ENCODE data around the gene KRTAP2-2.
"Not testable (repeated sequence)": the region's sequence is repeated elsewhere in the genome, so short reads cannot be mapped to it uniquely, and the experiment has no call there.

The KRTAP2-2 gene

DNA sequence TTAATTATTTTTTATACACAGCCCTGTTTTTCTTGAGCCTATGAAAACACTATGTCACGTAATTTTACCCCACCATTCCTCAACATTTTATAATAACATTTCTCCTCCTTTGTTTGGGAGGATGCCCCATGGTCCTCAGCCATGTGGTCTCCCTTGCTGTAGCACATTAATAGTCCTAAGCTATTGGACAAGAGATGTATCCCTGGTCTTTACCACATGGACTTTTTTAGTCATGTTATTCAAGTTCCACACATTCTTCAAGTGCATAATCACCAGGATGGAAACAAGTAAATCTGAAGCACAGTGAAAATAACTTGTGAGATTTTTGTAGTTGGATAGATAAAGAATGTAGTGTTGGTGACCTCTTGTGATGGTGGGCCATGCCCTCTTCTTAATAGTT lies 6.9 kb upstream of the KRTAP2-2 start:
- H3K4me3 ChIP-seq = no peak overlapping the region
- H3K4me2 ChIP-seq = no peak overlapping the region
- no peaks in the 10 kb centered on the region for H3K36me3 ChIP-seq
- 0 out of 2 replicates have a peak, but pooled peaks cover 6% of the 10 kb centered on the region for H3K9me3 ChIP-seq
- no peak overlapping the region for H3K9ac ChIP-seq
- no peaks in the 10 kb centered on the region for H3K4me1 ChIP-seq
- no peak overlapping the region for H3K27ac ChIP-seq
- no peaks in the 10 kb centered on the region for H4K20me1 ChIP-seq
- no peaks in the 10 kb centered on the region for H3K27me3 ChIP-seq
- TF ChIP-seq Cebpa-rat (IDR thresholded peaks at IDR 0.05) = no peak

DNA sequence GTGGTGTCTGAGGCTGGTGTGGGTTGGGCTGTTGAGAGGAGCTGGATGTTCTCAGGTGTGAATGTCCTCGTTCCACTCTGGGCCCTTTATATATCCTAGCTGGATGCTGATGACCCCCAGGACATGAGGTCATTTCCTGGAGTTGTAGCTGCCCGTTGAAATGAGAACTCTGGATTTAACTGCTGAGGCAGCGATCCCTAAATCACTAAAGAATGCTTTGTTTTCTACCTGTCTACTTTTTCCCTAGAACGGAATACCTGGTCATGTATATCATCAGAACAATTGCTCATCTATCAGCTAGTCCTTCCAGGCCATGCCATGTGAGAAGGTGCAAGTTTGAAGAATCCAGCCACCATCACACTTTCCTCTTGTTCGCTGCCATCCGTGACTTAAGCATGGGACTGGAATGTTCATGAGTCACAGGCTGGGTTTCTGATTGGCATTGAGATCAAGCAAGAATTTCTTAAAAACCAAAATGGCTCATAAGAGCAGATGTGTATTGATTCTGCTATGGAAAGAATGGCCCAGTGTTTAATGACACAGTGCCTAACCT lies 5.1 kb upstream of the KRTAP2-2 start, which contains the start of gene KRTAP2-3:
Gene KRTAP2-3 (minus strand): TSS at position 63 of the 553 bp plus-strand sequence. CDS start 64 bp downstream, outside the sequence.
- Histone ChIP-seq H3K36me3 (no peaks in the 10 kb centered on the region), H3K9me3 (0 out of 2 replicates have a peak, but pooled peaks cover 6% of the 10 kb centered on the region), H3K9ac (no peak within 1 kb of the TSS), H3K4me3 (no peak within 1 kb of the TSS), H4K20me1 (no peaks in the 10 kb centered on the region), H3K4me2 (no peak within 1 kb of the TSS), H3K27me3 (no peaks in the 10 kb centered on the region), H3K27ac (no peak within 1 kb of the TSS), H3K4me1 (no peaks in the 10 kb centered on the region)
- no peak for TF ChIP-seq Cebpa-rat (IDR thresholded peaks at IDR 0.05)

- H3K27ac ChIP-seq, H3K4me3 ChIP-seq, H3K27me3 ChIP-seq, H3K9me3 ChIP-seq, H4K20me1 ChIP-seq, H3K4me1 ChIP-seq, H3K9ac ChIP-seq, H3K36me3 ChIP-seq, H3K4me2 ChIP-seq: not testable (repeated sequence)
These were observed 4.4 kb upstream of the KRTAP2-2 start for GRCh38 chr17:41059276-41060051.

DNA sequence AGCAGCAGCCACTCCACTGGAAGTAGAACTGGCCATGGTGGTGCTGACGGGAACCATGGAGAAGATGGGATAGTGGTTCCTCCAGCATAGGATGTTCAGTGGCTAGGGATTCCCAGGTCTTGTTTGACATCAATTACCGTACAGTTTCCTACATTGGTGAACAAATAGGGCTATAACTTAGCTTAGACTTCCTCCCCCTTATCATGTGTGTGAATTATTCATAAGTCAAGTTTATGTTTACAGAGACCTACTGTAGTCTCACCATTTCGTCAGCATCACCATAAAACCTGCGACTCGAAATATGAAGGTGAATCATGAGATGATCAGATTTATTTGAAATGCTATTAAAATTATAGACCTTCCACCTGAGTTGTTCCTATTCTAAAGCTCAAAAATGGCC lies 3.7 kb upstream of the KRTAP2-2 start:
- H4K20me1 ChIP-seq = no peaks in the 10 kb centered on the region
- no peak overlapping the region for H3K27ac ChIP-seq
- H3K4me3 ChIP-seq = no peak overlapping the region
- no peak overlapping the region for H3K9ac ChIP-seq
- H3K4me2 ChIP-seq = no peak overlapping the region
- H3K4me1 ChIP-seq = no peaks in the 10 kb centered on the region
- H3K36me3 ChIP-seq = no peaks in the 10 kb centered on the region
- no peak for TF ChIP-seq Cebpa-rat (IDR thresholded peaks at IDR 0.05)
- 0 out of 2 replicates have a peak, but pooled peaks cover 6% of the 10 kb centered on the region for H3K9me3 ChIP-seq
- H3K27me3 ChIP-seq = no peaks in the 10 kb centered on the region

DNA sequence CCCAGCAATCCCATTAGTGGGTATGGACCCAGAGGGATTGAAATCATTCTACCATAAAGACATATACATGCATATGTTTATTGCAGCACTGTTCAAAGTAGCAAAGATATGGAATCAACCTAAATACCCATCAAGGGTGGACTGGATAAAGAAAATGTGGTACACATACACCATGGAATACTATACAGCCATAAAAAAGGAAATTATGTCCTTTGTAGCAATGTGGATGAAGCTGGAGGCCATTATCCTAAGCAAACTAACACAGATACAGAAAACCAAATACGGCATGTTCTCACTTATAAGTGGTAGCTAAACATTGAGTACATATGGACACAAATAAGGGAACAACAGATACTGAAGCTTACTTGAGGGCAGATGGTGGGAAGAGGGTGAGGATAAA lies 2.5 kb upstream of the KRTAP2-2 start:
- H3K36me3 ChIP-seq = no peaks in the 10 kb centered on the region
- H3K4me3 ChIP-seq = no peak overlapping the region
- H3K9me3 ChIP-seq = peaks cover 6% of the 10 kb centered on the region; the same call in 1 of the 2 replicates
- H3K4me2 ChIP-seq = no peak overlapping the region
- TF ChIP-seq Cebpa-rat (IDR thresholded peaks at IDR 0.05) = no peak
- no peaks in the 10 kb centered on the region for H3K27me3 ChIP-seq
- H3K27ac ChIP-seq = no peak overlapping the region
- no peaks in the 10 kb centered on the region for H3K4me1 ChIP-seq
- H3K9ac ChIP-seq = no peak overlapping the region
- no peaks in the 10 kb centered on the region for H4K20me1 ChIP-seq

DNA sequence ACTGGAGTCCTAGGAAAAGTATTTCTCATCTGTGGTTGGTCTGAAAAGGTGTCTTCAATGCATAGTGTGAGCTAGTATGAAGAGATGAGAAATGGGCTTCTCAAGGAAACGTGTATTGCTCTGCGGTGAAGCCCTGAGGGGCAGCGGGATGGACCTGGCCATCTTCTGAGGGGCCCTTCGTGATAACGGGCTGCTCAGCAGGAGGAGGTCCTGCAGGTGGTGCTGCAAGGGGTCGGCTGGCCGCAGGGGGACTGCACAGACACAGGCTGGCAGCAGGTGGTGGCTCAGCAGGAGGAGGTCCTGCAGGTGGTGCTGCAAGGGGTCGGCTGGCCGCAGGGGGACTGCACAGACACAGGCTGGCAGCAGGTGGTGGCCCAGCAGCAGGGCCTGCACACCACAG lies 474 bp downstream of the KRTAP2-2 start:
- H3K9ac ChIP-seq, H4K20me1 ChIP-seq, H3K9me3 ChIP-seq, H3K27me3 ChIP-seq, H3K4me3 ChIP-seq, H3K4me2 ChIP-seq, H3K4me1 ChIP-seq, H3K27ac ChIP-seq, H3K36me3 ChIP-seq: not testable (repeated sequence)

DNA sequence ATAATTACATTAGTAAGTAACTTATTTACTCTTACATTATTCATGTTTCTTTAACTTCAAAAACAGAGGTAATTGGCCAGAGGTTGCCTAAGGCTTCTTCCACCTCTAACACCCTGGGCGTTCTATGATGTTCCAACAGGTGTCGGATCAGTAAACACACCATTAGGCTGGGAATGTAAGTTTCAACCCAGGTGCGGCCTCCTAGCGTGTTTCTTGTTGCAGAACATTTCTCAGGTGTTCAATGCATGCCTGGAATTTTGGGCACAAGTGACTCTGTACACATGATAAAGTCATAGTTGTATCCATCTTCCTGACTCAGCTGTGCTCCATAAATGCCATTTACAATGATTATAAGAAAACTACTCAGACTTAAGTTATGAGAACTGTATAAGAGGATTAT lies 1.0 kb downstream of the KRTAP2-2 start:
- H3K9ac ChIP-seq = no peak overlapping the region
- no peak overlapping the region for H3K27ac ChIP-seq
- no peaks in the 10 kb centered on the region for H4K20me1 ChIP-seq
- no peaks in the 10 kb centered on the region for H3K4me1 ChIP-seq
- no peak overlapping the region for H3K4me3 ChIP-seq
- peaks cover 6% of the 10 kb centered on the region; the same call in 1 of the 2 replicates for H3K9me3 ChIP-seq
- no peak for TF ChIP-seq Cebpa-rat (IDR thresholded peaks at IDR 0.05)
- H3K27me3 ChIP-seq = no peaks in the 10 kb centered on the region
- H3K36me3 ChIP-seq = no peaks in the 10 kb centered on the region
- no peak overlapping the region for H3K4me2 ChIP-seq

- Histone ChIP-seq H3K9ac (no peak overlapping the region), H3K4me3 (no peak overlapping the region), H3K9me3 (peaks cover 4% of the 10 kb centered on the region; the same call in 1 of the 2 replicates), H3K27me3 (no peaks in the 10 kb centered on the region), H3K36me3 (no peaks in the 10 kb centered on the region), H3K4me2 (no peak overlapping the region), H3K4me1 (no peaks in the 10 kb centered on the region), H3K27ac (no peak overlapping the region), H4K20me1 (no peaks in the 10 kb centered on the region)
- TF ChIP-seq Cebpa-rat (IDR thresholded peaks at IDR 0.05) = no peak
These were observed 2.5 kb downstream of the KRTAP2-2 start for GRCh38 chr17:41052566-41052965.

DNA sequence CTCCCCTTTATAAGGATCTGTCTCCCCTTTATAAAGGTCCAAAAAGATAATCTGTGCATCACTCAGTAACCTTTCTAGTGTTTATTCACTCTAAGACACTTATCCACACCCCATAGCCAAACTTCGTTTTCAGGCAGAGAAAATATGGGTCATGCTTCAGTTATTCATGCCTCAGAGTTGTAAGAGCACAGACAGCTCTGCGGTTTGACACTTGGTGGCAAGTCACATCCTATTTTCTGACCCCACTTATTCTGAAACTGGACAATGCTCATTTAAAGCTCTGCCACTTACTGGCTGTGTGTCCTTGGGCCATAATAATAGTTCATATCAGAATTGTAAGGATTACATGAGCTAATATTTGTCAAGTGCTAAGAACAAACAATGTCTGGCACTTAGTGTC lies 5.9 kb downstream of the KRTAP2-2 start:
- Histone ChIP-seq H3K4me3 (no peak overlapping the region), H3K9ac (no peak overlapping the region), H3K4me2 (no peak overlapping the region), H3K36me3 (no peaks in the 10 kb centered on the region), H3K27ac (no peak overlapping the region), H3K4me1 (no peaks in the 10 kb centered on the region), H4K20me1 (no peaks in the 10 kb centered on the region), H3K9me3 (no peaks in the 10 kb centered on the region; the same call in 1 of the 2 replicates), H3K27me3 (no peaks in the 10 kb centered on the region)
- no peak for TF ChIP-seq Cebpa-rat (IDR thresholded peaks at IDR 0.05)

DNA sequence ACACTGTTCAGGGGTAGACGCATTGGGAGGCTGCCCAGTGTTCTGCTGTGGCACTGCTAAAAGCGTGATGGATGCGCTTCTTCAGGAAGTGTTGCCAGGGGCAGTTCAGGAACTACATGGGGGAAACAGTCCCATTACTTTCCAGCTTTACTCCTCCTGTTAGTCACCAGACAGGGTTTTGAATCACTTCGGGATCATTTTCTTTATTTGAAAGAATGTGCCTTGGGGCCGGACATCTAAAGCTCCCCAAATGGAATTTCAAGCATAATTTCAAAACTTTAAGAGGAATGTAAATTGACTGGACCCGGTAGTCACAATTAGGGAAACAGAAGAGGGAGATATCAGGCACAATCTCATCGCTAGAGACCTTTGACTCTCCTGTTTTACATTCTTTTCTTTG lies 6.6 kb downstream of the KRTAP2-2 start:
- no peak overlapping the region for H3K4me3 ChIP-seq

DNA sequence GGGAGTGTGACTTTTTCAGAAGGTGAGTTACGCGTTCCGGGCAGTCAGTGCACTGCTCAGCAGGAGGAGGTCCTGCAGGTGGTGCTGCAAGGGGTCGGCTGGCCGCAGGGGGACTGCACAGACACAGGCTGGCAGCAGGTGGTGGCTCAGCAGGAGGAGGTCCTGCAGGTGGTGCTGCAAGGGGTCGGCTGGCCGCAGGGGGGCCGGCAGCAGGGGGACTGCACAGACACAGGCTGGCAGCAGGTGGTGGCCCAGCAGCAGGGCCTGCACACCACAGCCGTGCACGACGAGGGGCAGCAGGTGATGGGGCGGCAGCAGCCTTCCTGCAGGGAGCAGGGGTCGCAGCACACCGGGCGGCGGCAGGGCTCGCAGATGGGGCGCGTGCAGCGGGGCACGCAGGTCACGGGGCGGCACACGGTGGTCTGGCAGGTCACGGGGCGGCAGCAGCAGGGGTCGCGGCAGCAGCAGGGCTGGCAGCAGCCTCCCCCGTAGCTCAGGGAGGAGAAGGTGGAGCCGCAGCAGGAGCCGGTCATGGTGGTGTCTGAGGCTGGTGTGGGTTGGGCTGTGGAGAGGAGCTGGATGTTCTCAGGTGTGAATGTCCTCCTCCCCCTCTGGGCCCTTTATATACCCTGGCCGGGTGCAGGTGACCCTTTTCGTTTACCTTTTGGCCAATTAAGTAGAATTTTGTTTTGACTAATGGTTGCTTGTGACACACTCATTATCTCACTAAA lies 8.1 kb downstream of the KRTAP2-2 start, which contains the start of gene KRTAP2-1:
Gene KRTAP2-1 (minus strand): TSS at position 582 of the 731 bp plus-strand sequence. CDS start 49 bp downstream, at position 533.
- not testable (repeated sequence) for H3K27me3 ChIP-seq, H3K9ac ChIP-seq, H4K20me1 ChIP-seq, H3K4me1 ChIP-seq, H3K4me3 ChIP-seq, H3K4me2 ChIP-seq, H3K27ac ChIP-seq, H3K36me3 ChIP-seq, H3K9me3 ChIP-seq

More for the DNA sequence above, 6.6 kb downstream of the KRTAP2-2 start:
- no peaks in the 10 kb centered on the region for H4K20me1 ChIP-seq
- no peak overlapping the region for H3K4me2 ChIP-seq
- no peaks in the 10 kb centered on the region for H3K27me3 ChIP-seq
- peaks cover 4% of the 10 kb centered on the region; the same call in 1 of the 2 replicates for H3K9me3 ChIP-seq
- no peak overlapping the region for H3K27ac ChIP-seq
- no peaks in the 10 kb centered on the region for H3K36me3 ChIP-seq
- TF ChIP-seq Cebpa-rat (IDR thresholded peaks at IDR 0.05) = no peak
- no peaks in the 10 kb centered on the region for H3K4me1 ChIP-seq
- no peak overlapping the region for H3K9ac ChIP-seq

Data from BLaER1 (cell line).